HEK293 (cell line): ENCODE results near the gene PKN3.

Experiments used
- GFI1B ChIP-seq: fragments of 450-650 bp; formaldehyde crosslinking; IDR thresholded peaks from 2 replicates; pipeline ENCODE4 v1.5.1; 2016; ENCODE audit warnings: missing biosample characterization, missing genetic modification characterization
- KLF1 ChIP-seq: fragments of 450-650 bp; formaldehyde crosslinking; IDR thresholded peaks from 2 replicates; pipeline ENCODE4 v1.5.1; 2016; ENCODE audit warnings: missing biosample characterization, missing genetic modification characterization
- KLF10 ChIP-seq: fragments of 450-650 bp; IDR thresholded peaks from 2 replicates; pipeline ENCODE4 v1.5.1; 2018; ENCODE audit warnings: missing biosample characterization, mild to moderate bottlenecking, missing genetic modification characterization
- KLF17 ChIP-seq: fragments of 450-650 bp; formaldehyde crosslinking; IDR thresholded peaks from 2 replicates; pipeline ENCODE4 v1.5.1; 2016; ENCODE audit warnings: missing biosample characterization, missing genetic modification characterization
- OSR2 ChIP-seq: fragments of 450-650 bp; formaldehyde crosslinking; IDR thresholded peaks from 2 replicates; pipeline ENCODE4 v1.5.1; 2016; ENCODE audit warnings: missing biosample characterization, missing genetic modification characterization
- PATZ1 ChIP-seq: fragments of 450-650 bp; formaldehyde crosslinking; IDR thresholded peaks from 2 replicates; pipeline ENCODE4 v1.5.1; 2016; ENCODE audit warnings: missing biosample characterization, missing genetic modification characterization
- PRDM10 ChIP-seq: fragments of 450-650 bp; formaldehyde crosslinking; IDR thresholded peaks from 2 replicates; pipeline ENCODE4 v1.5.1; 2016; ENCODE audit warnings: missing biosample characterization, missing genetic modification characterization
- REPIN1 ChIP-seq: fragments of 450-650 bp; formaldehyde crosslinking; IDR thresholded peaks from 2 replicates; pipeline ENCODE4 v1.5.1; 2017; ENCODE audit warnings: missing biosample characterization, missing genetic modification characterization, low read depth
- YY1 ChIP-seq: fragments of 450-650 bp; formaldehyde crosslinking; IDR thresholded peaks from 2 replicates; pipeline ENCODE4 v1.5.1; 2018; ENCODE audit warnings: missing biosample characterization, missing genetic modification characterization
- ZBTB26 ChIP-seq: fragments of 450-650 bp; formaldehyde crosslinking; optimal IDR thresholded peaks from 2 replicates; pipeline ENCODE3; 2016; ENCODE audit warnings: missing biosample characterization, mild to moderate bottlenecking, missing genetic modification characterization
- ZNF18 ChIP-seq: fragments of 450-650 bp; formaldehyde crosslinking; IDR thresholded peaks from 2 replicates; pipeline ENCODE4 v1.5.1; 2016; ENCODE audit warnings: missing biosample characterization, missing genetic modification characterization
- ZNF223 ChIP-seq: fragments of 450-650 bp; formaldehyde crosslinking; IDR thresholded peaks from 2 replicates; pipeline ENCODE4 v1.5.1; 2016; ENCODE audit warnings: missing biosample characterization, missing genetic modification characterization
- ZNF239 ChIP-seq: fragments of 450-650 bp; formaldehyde crosslinking; IDR thresholded peaks from 2 replicates; pipeline ENCODE4 v1.5.1; 2016; ENCODE audit warnings: missing biosample characterization, missing genetic modification characterization
- ZNF292 ChIP-seq: fragments of 450-650 bp; formaldehyde crosslinking; IDR thresholded peaks from 2 replicates; pipeline ENCODE4 v1.5.1; 2016; ENCODE audit warnings: low read depth, missing biosample characterization, missing genetic modification characterization, borderline replicate concordance
- ZNF324 ChIP-seq: fragments of 450-650 bp; formaldehyde crosslinking; IDR thresholded peaks from 2 replicates; pipeline ENCODE4 v1.5.1; 2016; ENCODE audit warnings: missing biosample characterization, missing genetic modification characterization
- ZNF513 ChIP-seq: fragments of 450-650 bp; IDR thresholded peaks from 2 replicates; pipeline ENCODE4 v1.5.1; 2018; ENCODE audit warnings: missing biosample characterization, missing genetic modification characterization
- ZNF580 ChIP-seq: fragments of 450-650 bp; formaldehyde crosslinking; IDR thresholded peaks from 2 replicates; pipeline ENCODE4 v1.5.1; 2016; ENCODE audit warnings: missing biosample characterization, missing genetic modification characterization
- ZNF596 ChIP-seq: fragments of 450-650 bp; IDR thresholded peaks from 2 replicates; pipeline ENCODE4 v1.5.0; 2018; ENCODE audit warnings: missing biosample characterization, mild to moderate bottlenecking, missing genetic modification characterization, moderate library complexity
- ZNF600 ChIP-seq: fragments of 450-650 bp; formaldehyde crosslinking; IDR thresholded peaks from 2 replicates; pipeline ENCODE4 v1.5.1; 2016; ENCODE audit warnings: missing biosample characterization, missing genetic modification characterization
- ZNF660 ChIP-seq: fragments of 450-650 bp; IDR thresholded peaks from 2 replicates; pipeline ENCODE4 v1.5.1; 2018; ENCODE audit warnings: missing biosample characterization, mild to moderate bottlenecking, missing genetic modification characterization
- ZNF692 ChIP-seq: fragments of 450-650 bp; formaldehyde crosslinking; IDR thresholded peaks from 2 replicates; pipeline ENCODE4 v1.5.1; 2016; ENCODE audit warnings: missing biosample characterization, missing genetic modification characterization
- ZNF707 ChIP-seq: fragments of 450-650 bp; formaldehyde crosslinking; IDR thresholded peaks from 2 replicates; pipeline ENCODE4 v1.5.1; 2016; ENCODE audit warnings: missing biosample characterization, missing genetic modification characterization
- ZNF837 ChIP-seq: fragments of 450-650 bp; formaldehyde crosslinking; IDR thresholded peaks from 2 replicates; pipeline ENCODE4 v1.5.1; 2016; ENCODE audit warnings: missing biosample characterization, missing genetic modification characterization
- ZSCAN4 ChIP-seq: fragments of 450-650 bp; formaldehyde crosslinking; IDR thresholded peaks from 2 replicates; pipeline ENCODE4 v1.5.1; 2017; ENCODE audit warnings: missing biosample characterization, missing genetic modification characterization

The PKN3 gene

GRCh38 chr9:128723866-128724743 is 21.8 kb downstream of the PKN3 start, which contains the start of gene ZDHHC12 (continued):
- TF ChIP-seq ZNF513 (peak; percentile 55; the same call in 1 of the 2 replicates), ZNF707 (no peak), KLF1 (tag by site-specific recombination) (peak; percentile 72), ZNF692 (tag by site-specific recombination) (peak; percentile 94), ZNF660 (0 out of 2 replicates have a peak, but pooled peaks have one; percentile 28), KLF17 (peak; percentile 40; the same call in 1 of the 2 replicates), OSR2 (no peak), ZNF223 (tag by site-specific recombination) (no peak), ZNF596 (tag by site-specific recombination) (no peak), ZNF292 (tag by site-specific recombination) (no peak), GFI1B (tag by site-specific recombination) (no peak), ZSCAN4 (no peak), PATZ1 (tag by site-specific recombination) (peak; percentile 97), ZNF239 (tag by site-specific recombination) (peak; percentile 65; the same call in 1 of the 2 replicates), YY1 (tag by site-specific recombination) (peak; percentile 78), PRDM10 (tag by site-specific recombination) (peak; percentile 34), ZNF837 (tag by site-specific recombination) (no peak), ZNF18 (tag by site-specific recombination) (0 out of 2 replicates have a peak, but pooled peaks have one; percentile 49), ZNF324 (tag by site-specific recombination) (peak; percentile 84), ZNF600 (tag by site-specific recombination) (no peak), REPIN1 (tag by site-specific recombination) (0 out of 2 replicates have a peak, but pooled peaks have one; percentile 17), KLF10 (tag by site-specific recombination) (peak; percentile 92; the same call in 1 of the 2 replicates), ZBTB26 (tag by site-specific recombination) (peak; percentile 94), ZNF580 (tag by site-specific recombination) (peak; percentile 94)
